WTC11 (cell line): ENCODE results near the gene NCL. TPM values are rescaled to one million over a fixed set of nuclear protein-coding genes. Genes with fewer than 3 reads are reported as not detected.
A peak's percentile ranks its signal among the peaks of the same experiment; 100 is the strongest.

Experiments
- ATAC-seq: fragments of 200-7000 bp; cut with Tn5 transposase; 2 replicates; pipeline ENCODE4 v1.10.0; 2021; ENCODE audit warnings: mild to moderate bottlenecking, moderate library complexity
- CTCF ChIA-PET: fragments of 300-600 bp; sonication (Branson Sonifier 250); formaldehyde crosslinking; loops from one replicate; lab custom pipeline; 2021; ENCODE audit warnings: antibody characterized with exemption; lab: Charles Lee
- POLR2A ChIA-PET: fragments of 350-600 bp; sonication (Branson Sonifier 250); formaldehyde crosslinking; loops from one replicate; lab custom pipeline; 2021; ENCODE audit warnings: antibody characterized with exemption; lab: Charles Lee
- DNase-seq: peaks from one replicate; pipeline ENCODE4 v3.0.0; 2021; ENCODE audit warnings: low spot score
- H3K27ac Mint-ChIP-seq: 2 replicates; pipeline ENCODE4 v1.8.0; 2021; ENCODE audit warnings: mixed read lengths
- H3K27me3 Mint-ChIP-seq: 2 replicates; pipeline ENCODE4 v1.8.0; 2021; ENCODE audit warnings: low read depth, mild to moderate bottlenecking, moderate library complexity, mixed read lengths
- H3K36me3 Mint-ChIP-seq: 2 replicates; pipeline ENCODE4 v1.8.0; 2021; ENCODE audit warnings: mixed read lengths
- H3K4me1 Mint-ChIP-seq: 2 replicates; pipeline ENCODE4 v1.8.0; 2022; ENCODE audit warnings: mixed read lengths
- H3K4me3 Mint-ChIP-seq: 2 replicates; pipeline ENCODE4 v1.8.0; 2021; ENCODE audit warnings: mild to moderate bottlenecking, moderate library complexity, mixed read lengths
- H3K9me3 Mint-ChIP-seq: 2 replicates; pipeline ENCODE4 v1.8.0; 2021; ENCODE audit warnings: mixed read lengths
- ATF2 ChIP-seq: sonication (generic); formaldehyde crosslinking; IDR thresholded peaks from 2 replicates; pipeline ENCODE4 v1.8.1; 2022; ENCODE audit warnings: low read depth, missing genetic modification reagents, borderline replicate concordance
- CREB1 ChIP-seq: sonication (generic); formaldehyde crosslinking; IDR thresholded peaks from 2 replicates; pipeline ENCODE4 v1.8.0; 2023; ENCODE audit warnings: mild to moderate bottlenecking, missing genetic modification reagents
- CREM ChIP-seq: sonication (generic); formaldehyde crosslinking; IDR thresholded peaks from 2 replicates; pipeline ENCODE4 v1.8.1; 2022; ENCODE audit warnings: mild to moderate bottlenecking, missing genetic modification reagents, moderate library complexity
- CTCF ChIP-seq: fragments of 200-600 bp; IDR thresholded peaks from 2 replicates; pipeline ENCODE4 v1.8.0; 2022; ENCODE audit warnings: antibody characterized with exemption
- ELF4 ChIP-seq: sonication (generic); formaldehyde crosslinking; IDR thresholded peaks from 2 replicates; pipeline ENCODE4 v1.8.1; 2022; ENCODE audit warnings: low read depth, mild to moderate bottlenecking, moderate library complexity, missing genetic modification reagents
- FOXJ3 ChIP-seq: sonication (generic); formaldehyde crosslinking; IDR thresholded peaks from 2 replicates; pipeline ENCODE4 v1.9.0; 2021; ENCODE audit warnings: missing genetic modification reagents, mild to moderate bottlenecking, borderline replicate concordance
- IRF2 ChIP-seq: sonication (generic); formaldehyde crosslinking; IDR thresholded peaks from 2 replicates; pipeline ENCODE4 v1.8.0; 2022; ENCODE audit warnings: low read depth, missing genetic modification reagents, borderline replicate concordance
- JUN ChIP-seq: sonication (generic); formaldehyde crosslinking; IDR thresholded peaks from 2 replicates; pipeline ENCODE4 v1.8.0; 2023; ENCODE audit warnings: mild to moderate bottlenecking, missing genetic modification reagents
- MYBL2 ChIP-seq: sonication (generic); formaldehyde crosslinking; IDR thresholded peaks from 2 replicates; pipeline ENCODE4 v1.8.1; 2023; ENCODE audit warnings: mild to moderate bottlenecking, moderate library complexity, missing genetic modification reagents
- NFATC4 ChIP-seq: fragments of 250-450 bp; sonication (Bioruptor Pico); IDR thresholded peaks from 2 replicates; pipeline ENCODE4 v1.9.0; 2021; ENCODE audit warnings: mild to moderate bottlenecking
- NR2C2 ChIP-seq: sonication (generic); formaldehyde crosslinking; IDR thresholded peaks from 2 replicates; pipeline ENCODE4 v1.8.0; 2022; ENCODE audit warnings: mild to moderate bottlenecking, missing genetic modification reagents
- NR3C1 ChIP-seq: sonication (generic); formaldehyde crosslinking; conservative IDR thresholded peaks from 2 replicates; pipeline ENCODE4 v1.8.1; 2023; ENCODE audit warnings: low read depth, mild to moderate bottlenecking, missing genetic modification reagents
- PRRX2 ChIP-seq: fragments of 250-450 bp; sonication (Bioruptor Pico); IDR thresholded peaks from 2 replicates; pipeline ENCODE4 v1.8.0; 2021; ENCODE audit warnings: mild to moderate bottlenecking
- SP1 ChIP-seq: sonication (generic); formaldehyde crosslinking; conservative IDR thresholded peaks from 2 replicates; pipeline ENCODE4 v1.8.1; 2022; ENCODE audit warnings: missing genetic modification reagents
- ZNF263 ChIP-seq: sonication (generic); formaldehyde crosslinking; IDR thresholded peaks from 2 replicates; pipeline ENCODE4 v1.8.1; 2022; ENCODE audit warnings: low read depth, mild to moderate bottlenecking, moderate library complexity, missing genetic modification reagents
- ZNF317 ChIP-seq: sonication (generic); formaldehyde crosslinking; IDR thresholded peaks from 2 replicates; pipeline ENCODE4 v1.8.1; 2023; ENCODE audit warnings: low read depth, mild to moderate bottlenecking, moderate library complexity, missing genetic modification reagents, borderline replicate concordance
- ZNF396 ChIP-seq: fragments of 250-450 bp; sonication (Bioruptor Pico); IDR thresholded peaks from 2 replicates; pipeline ENCODE4 v1.8.0; 2021; ENCODE audit warnings: mild to moderate bottlenecking, moderate library complexity, borderline replicate concordance
- ZNF423 ChIP-seq: fragments of 250-450 bp; sonication (Bioruptor Pico); IDR thresholded peaks from 2 replicates; pipeline ENCODE4 v2.1.2; 2022; ENCODE audit warnings: mild to moderate bottlenecking, moderate library complexity
- ZSCAN18 ChIP-seq: fragments of 250-450 bp; sonication (Bioruptor Pico); IDR thresholded peaks from 2 replicates; pipeline ENCODE4 v2.1.2; 2022; ENCODE audit warnings: mild to moderate bottlenecking, moderate library complexity
- total RNA-seq: library from RNA; stranded (reverse); gene quantifications from 3 replicates; pipeline ENCODE4 v1.2.3, GENCODE V29; 2021
- TF ChIP-seq, protein P1 (sequence below): sonication (generic); formaldehyde crosslinking; IDR thresholded peaks from 2 replicates; pipeline ENCODE4 v1.8.0; 2022; ENCODE audit warnings: mild to moderate bottlenecking, missing genetic modification reagents
- TF ChIP-seq, protein P2 (sequence below): fragments of 250-450 bp; sonication (Bioruptor Pico); IDR thresholded peaks from 2 replicates; pipeline ENCODE4 v1.9.0; 2021; ENCODE audit warnings: mild to moderate bottlenecking
- TF ChIP-seq, protein P3 (sequence below): sonication (generic); formaldehyde crosslinking; IDR thresholded peaks from 2 replicates; pipeline ENCODE4 v1.8.1; 2023; ENCODE audit warnings: mild to moderate bottlenecking, missing genetic modification reagents
- TF ChIP-seq, protein P4 (sequence below): sonication (generic); formaldehyde crosslinking; IDR thresholded peaks from 2 replicates; pipeline ENCODE4 v1.8.0; 2023; ENCODE audit warnings: missing genetic modification reagents

Gene NCL
- total RNA-seq, 1 experiment from 2014 or later, result 1,223 TPM

DNA sequence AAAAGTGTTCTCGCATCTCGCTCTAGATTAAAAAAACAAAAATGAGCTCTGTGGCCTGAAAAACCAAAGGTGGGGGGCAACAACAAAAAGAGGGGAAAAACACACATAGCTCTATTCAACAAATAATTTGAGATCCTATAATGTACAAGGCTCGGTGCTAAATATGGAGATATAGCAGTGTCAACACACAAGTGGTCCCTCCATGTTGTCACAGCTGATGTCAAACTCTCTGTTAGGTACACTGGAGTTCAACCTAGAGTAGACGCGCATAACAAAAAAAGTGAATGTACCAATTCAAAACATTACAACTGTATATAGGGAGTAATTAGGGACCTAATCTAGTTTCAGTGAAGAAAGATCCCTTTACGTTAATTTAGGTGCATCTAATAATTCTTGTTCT, 5.9 kb downstream of the NCL start:
- no peak overlapping the region; the same call in 1 of the 2 replicates for H3K4me3 Mint-ChIP-seq
- ChIA-PET CTCF (no interaction called here), POLR2A (interaction anchor here (0.5 kb wide), 1 partner anchor 636 kb away, joined by 3 read pairs; no protein-coding TSS in a partner anchor)
- no peak for DNase-seq
- no peak for TF ChIP-seq PRRX2 (CRISPR knock-in tag)
- no peak for TF ChIP-seq FOXJ3 (CRISPR knock-in tag)
- no peak for TF ChIP-seq ZNF423
- TF ChIP-seq, protein P1, sequence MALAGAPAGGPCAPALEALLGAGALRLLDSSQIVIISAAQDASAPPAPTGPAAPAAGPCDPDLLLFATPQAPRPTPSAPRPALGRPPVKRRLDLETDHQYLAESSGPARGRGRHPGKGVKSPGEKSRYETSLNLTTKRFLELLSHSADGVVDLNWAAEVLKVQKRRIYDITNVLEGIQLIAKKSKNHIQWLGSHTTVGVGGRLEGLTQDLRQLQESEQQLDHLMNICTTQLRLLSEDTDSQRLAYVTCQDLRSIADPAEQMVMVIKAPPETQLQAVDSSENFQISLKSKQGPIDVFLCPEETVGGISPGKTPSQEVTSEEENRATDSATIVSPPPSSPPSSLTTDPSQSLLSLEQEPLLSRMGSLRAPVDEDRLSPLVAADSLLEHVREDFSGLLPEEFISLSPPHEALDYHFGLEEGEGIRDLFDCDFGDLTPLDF, result no peak
- TF ChIP-seq SP1 (CRISPR knock-in tag), result no peak
- no peak for TF ChIP-seq IRF2 (CRISPR knock-in tag)
- no peak for TF ChIP-seq CREB1
- no peak for TF ChIP-seq ZNF396
- no peak for TF ChIP-seq ZNF263
- no peak for TF ChIP-seq ATF2
- TF ChIP-seq CREM (CRISPR knock-in tag), result no peak
- no peak for TF ChIP-seq NR3C1 (CRISPR knock-in tag)
- TF ChIP-seq MYBL2 (CRISPR knock-in tag), result no peak
- TF ChIP-seq, protein P2, sequence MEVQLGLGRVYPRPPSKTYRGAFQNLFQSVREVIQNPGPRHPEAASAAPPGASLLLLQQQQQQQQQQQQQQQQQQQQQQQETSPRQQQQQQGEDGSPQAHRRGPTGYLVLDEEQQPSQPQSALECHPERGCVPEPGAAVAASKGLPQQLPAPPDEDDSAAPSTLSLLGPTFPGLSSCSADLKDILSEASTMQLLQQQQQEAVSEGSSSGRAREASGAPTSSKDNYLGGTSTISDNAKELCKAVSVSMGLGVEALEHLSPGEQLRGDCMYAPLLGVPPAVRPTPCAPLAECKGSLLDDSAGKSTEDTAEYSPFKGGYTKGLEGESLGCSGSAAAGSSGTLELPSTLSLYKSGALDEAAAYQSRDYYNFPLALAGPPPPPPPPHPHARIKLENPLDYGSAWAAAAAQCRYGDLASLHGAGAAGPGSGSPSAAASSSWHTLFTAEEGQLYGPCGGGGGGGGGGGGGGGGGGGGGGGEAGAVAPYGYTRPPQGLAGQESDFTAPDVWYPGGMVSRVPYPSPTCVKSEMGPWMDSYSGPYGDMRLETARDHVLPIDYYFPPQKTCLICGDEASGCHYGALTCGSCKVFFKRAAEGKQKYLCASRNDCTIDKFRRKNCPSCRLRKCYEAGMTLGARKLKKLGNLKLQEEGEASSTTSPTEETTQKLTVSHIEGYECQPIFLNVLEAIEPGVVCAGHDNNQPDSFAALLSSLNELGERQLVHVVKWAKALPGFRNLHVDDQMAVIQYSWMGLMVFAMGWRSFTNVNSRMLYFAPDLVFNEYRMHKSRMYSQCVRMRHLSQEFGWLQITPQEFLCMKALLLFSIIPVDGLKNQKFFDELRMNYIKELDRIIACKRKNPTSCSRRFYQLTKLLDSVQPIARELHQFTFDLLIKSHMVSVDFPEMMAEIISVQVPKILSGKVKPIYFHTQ (CRISPR knock-in tag), result no peak
- H3K9me3 Mint-ChIP-seq, result no peaks in the 10 kb centered on the region
- H3K36me3 Mint-ChIP-seq, result peaks cover 99% of the 10 kb centered on the region
- 0 out of 2 replicates have a peak, but pooled peaks cover under 1% of the 10 kb centered on the region for H3K27me3 Mint-ChIP-seq
- H3K27ac Mint-ChIP-seq, result peak overlapping the region; percentile 83
- no peak for ATAC-seq
- peaks cover 67% of the 10 kb centered on the region for H3K4me1 Mint-ChIP-seq

GRCh38 chr2:231457101-231457500, 7.2 kb downstream of the NCL start:
- no peak for ATAC-seq
- Mint-ChIP-seq H3K27me3 (no peaks in the 10 kb centered on the region), H3K4me3 (no peak overlapping the region), H3K27ac (peak overlapping the region; percentile 59; the same call in 1 of the 2 replicates), H3K4me1 (peaks cover 64% of the 10 kb centered on the region), H3K9me3 (no peaks in the 10 kb centered on the region), H3K36me3 (peaks cover 89% of the 10 kb centered on the region)
- no peak for DNase-seq
- CTCF ChIA-PET, result no interaction called here
- POLR2A ChIA-PET, result no interaction called here
- no peak for TF ChIP-seq SP1 (CRISPR knock-in tag)
- TF ChIP-seq CTCF, result no peak
- no peak for TF ChIP-seq ELF4 (CRISPR knock-in tag)
- no peak for TF ChIP-seq ZSCAN18 (CRISPR knock-in tag)
- TF ChIP-seq ZNF317, result no peak
- TF ChIP-seq, protein P3, sequence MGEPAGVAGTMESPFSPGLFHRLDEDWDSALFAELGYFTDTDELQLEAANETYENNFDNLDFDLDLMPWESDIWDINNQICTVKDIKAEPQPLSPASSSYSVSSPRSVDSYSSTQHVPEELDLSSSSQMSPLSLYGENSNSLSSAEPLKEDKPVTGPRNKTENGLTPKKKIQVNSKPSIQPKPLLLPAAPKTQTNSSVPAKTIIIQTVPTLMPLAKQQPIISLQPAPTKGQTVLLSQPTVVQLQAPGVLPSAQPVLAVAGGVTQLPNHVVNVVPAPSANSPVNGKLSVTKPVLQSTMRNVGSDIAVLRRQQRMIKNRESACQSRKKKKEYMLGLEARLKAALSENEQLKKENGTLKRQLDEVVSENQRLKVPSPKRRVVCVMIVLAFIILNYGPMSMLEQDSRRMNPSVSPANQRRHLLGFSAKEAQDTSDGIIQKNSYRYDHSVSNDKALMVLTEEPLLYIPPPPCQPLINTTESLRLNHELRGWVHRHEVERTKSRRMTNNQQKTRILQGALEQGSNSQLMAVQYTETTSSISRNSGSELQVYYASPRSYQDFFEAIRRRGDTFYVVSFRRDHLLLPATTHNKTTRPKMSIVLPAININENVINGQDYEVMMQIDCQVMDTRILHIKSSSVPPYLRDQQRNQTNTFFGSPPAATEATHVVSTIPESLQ, result no peak
- no peak for TF ChIP-seq PRRX2 (CRISPR knock-in tag)
- no peak for TF ChIP-seq JUN (CRISPR knock-in tag)
- TF ChIP-seq NR2C2, result no peak
- TF ChIP-seq FOXJ3 (CRISPR knock-in tag), result no peak
- TF ChIP-seq, protein P4, sequence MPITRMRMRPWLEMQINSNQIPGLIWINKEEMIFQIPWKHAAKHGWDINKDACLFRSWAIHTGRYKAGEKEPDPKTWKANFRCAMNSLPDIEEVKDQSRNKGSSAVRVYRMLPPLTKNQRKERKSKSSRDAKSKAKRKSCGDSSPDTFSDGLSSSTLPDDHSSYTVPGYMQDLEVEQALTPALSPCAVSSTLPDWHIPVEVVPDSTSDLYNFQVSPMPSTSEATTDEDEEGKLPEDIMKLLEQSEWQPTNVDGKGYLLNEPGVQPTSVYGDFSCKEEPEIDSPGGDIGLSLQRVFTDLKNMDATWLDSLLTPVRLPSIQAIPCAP (CRISPR knock-in tag), result no peak
- no peak for TF ChIP-seq NFATC4 (CRISPR knock-in tag)
